ENCODE results near the gene FAM25A.

The FAM25A gene

GRCh38 chr10:87066178-87066577 is 46.1 kb downstream of the FAM25A start:
- no peak for DNase-seq

- no peak for DNase-seq
Observed at GRCh38 chr10:87066865-87067264, 46.8 kb downstream of the FAM25A start.

- DNase-seq = no peak
Observed at GRCh38 chr10:87068281-87068680, 48.2 kb downstream of the FAM25A start.

GRCh38 chr10:87072449-87072848 is 52.4 kb downstream of the FAM25A start:
- no peak for DNase-seq
